Measurements from ENCODE around the gene RAB1B.
"Not testable (repeated sequence)": the region's sequence is repeated elsewhere in the genome, so short reads cannot be mapped to it uniquely, and the experiment has no call there.

RAB1B gene

GRCh38 chr11:66264914-66265313 is 3.5 kb upstream of the RAB1B start:
- Histone ChIP-seq H3K4me3 (ENCODE audit: low read length) (no peak overlapping the region), H3K36me3 (ENCODE audit: insufficient read depth, low read length) (peaks cover 46% of the 10 kb centered on the region), H3K9me3 (ENCODE audit: low read length) (no peaks in the 10 kb centered on the region), H3K27me3 (ENCODE audit: insufficient read depth, low read length) (no peaks in the 10 kb centered on the region), H3K4me1 (ENCODE audit: insufficient read depth, low read length) (peaks cover 17% of the 10 kb centered on the region), H2AFZ (ENCODE audit: low read depth, low read length) (no peak overlapping the region)

- H3K36me3 ChIP-seq (ENCODE audit: insufficient read depth, low read length), result peaks cover 42% of the 10 kb centered on the region
- H3K4me1 ChIP-seq (ENCODE audit: insufficient read depth, low read length), result peaks cover 17% of the 10 kb centered on the region
- H3K27me3 ChIP-seq (ENCODE audit: insufficient read depth, low read length), result no peaks in the 10 kb centered on the region
- H3K4me3 ChIP-seq (ENCODE audit: low read length), result no peak overlapping the region
- no peak overlapping the region for H2AFZ ChIP-seq (ENCODE audit: low read depth, low read length)
- H3K9me3 ChIP-seq (ENCODE audit: low read length), result no peaks in the 10 kb centered on the region
These were observed 2.7 kb upstream of the RAB1B start for GRCh38 chr11:66265531-66266377.

- Histone ChIP-seq H3K9me3 (ENCODE audit: low read length) (no peaks in the 10 kb centered on the region), H3K36me3 (ENCODE audit: insufficient read depth, low read length) (peaks cover 36% of the 10 kb centered on the region), H3K4me3 (ENCODE audit: low read length) (no peak overlapping the region), H3K27me3 (ENCODE audit: insufficient read depth, low read length) (no peaks in the 10 kb centered on the region), H3K4me1 (ENCODE audit: insufficient read depth, low read length) (peaks cover 17% of the 10 kb centered on the region), H2AFZ (ENCODE audit: low read depth, low read length) (no peak overlapping the region)
These were observed 1.9 kb upstream of the RAB1B start for GRCh38 chr11:66266378-66267038.

GRCh38 chr11:66267039-66267378 is 1.4 kb upstream of the RAB1B start:
- no peaks in the 10 kb centered on the region for H3K27me3 ChIP-seq (ENCODE audit: insufficient read depth, low read length)
- peaks cover 36% of the 10 kb centered on the region for H3K36me3 ChIP-seq (ENCODE audit: insufficient read depth, low read length)
- peaks cover 17% of the 10 kb centered on the region for H3K4me1 ChIP-seq (ENCODE audit: insufficient read depth, low read length)
- H3K4me3 ChIP-seq (ENCODE audit: low read length), result peak overlapping the region; percentile 45
- H3K9me3 ChIP-seq (ENCODE audit: low read length), result no peaks in the 10 kb centered on the region
- no peak overlapping the region for H2AFZ ChIP-seq (ENCODE audit: low read depth, low read length)

- H2AFZ ChIP-seq (ENCODE audit: low read depth, low read length), result no peak overlapping the region
- peaks cover 17% of the 10 kb centered on the region for H3K4me1 ChIP-seq (ENCODE audit: insufficient read depth, low read length)
- peak overlapping the region; percentile 99 for H3K4me3 ChIP-seq (ENCODE audit: low read length)
- peaks cover 36% of the 10 kb centered on the region for H3K36me3 ChIP-seq (ENCODE audit: insufficient read depth, low read length)
- H3K27me3 ChIP-seq (ENCODE audit: insufficient read depth, low read length), result no peaks in the 10 kb centered on the region
- no peaks in the 10 kb centered on the region for H3K9me3 ChIP-seq (ENCODE audit: low read length)
These were observed 828 bp upstream of the RAB1B start for GRCh38 chr11:66267379-66268243.

GRCh38 chr11:66268952-66269905 is 790 bp downstream of the RAB1B start:
- H2AFZ ChIP-seq (ENCODE audit: low read depth, low read length), result peak overlapping the region; percentile 27
- H3K4me3 ChIP-seq (ENCODE audit: low read length), result peak overlapping the region; percentile 99
- no peaks in the 10 kb centered on the region for H3K9me3 ChIP-seq (ENCODE audit: low read length)
- peaks cover 37% of the 10 kb centered on the region for H3K36me3 ChIP-seq (ENCODE audit: insufficient read depth, low read length)
- H3K4me1 ChIP-seq (ENCODE audit: insufficient read depth, low read length), result peaks cover 17% of the 10 kb centered on the region
- H3K27me3 ChIP-seq (ENCODE audit: insufficient read depth, low read length), result no peaks in the 10 kb centered on the region

GRCh38 chr11:66271816-66272215 is 3.4 kb downstream of the RAB1B start:
- no peaks in the 10 kb centered on the region for H3K27me3 ChIP-seq (ENCODE audit: insufficient read depth, low read length)
- H3K4me3 ChIP-seq (ENCODE audit: low read length), result no peak overlapping the region
- no peak overlapping the region for H2AFZ ChIP-seq (ENCODE audit: low read depth, low read length)
- H3K36me3 ChIP-seq (ENCODE audit: insufficient read depth, low read length), result peaks cover 41% of the 10 kb centered on the region
- H3K4me1 ChIP-seq (ENCODE audit: insufficient read depth, low read length), result peaks cover 14% of the 10 kb centered on the region
- H3K9me3 ChIP-seq (ENCODE audit: low read length), result no peaks in the 10 kb centered on the region

- Histone ChIP-seq H2AFZ (ENCODE audit: low read depth, low read length) (no peak overlapping the region), H3K9me3 (ENCODE audit: low read length) (no peaks in the 10 kb centered on the region), H3K36me3 (ENCODE audit: insufficient read depth, low read length) (peaks cover 41% of the 10 kb centered on the region), H3K4me3 (ENCODE audit: low read length) (no peak overlapping the region), H3K27me3 (ENCODE audit: insufficient read depth, low read length) (no peaks in the 10 kb centered on the region), H3K4me1 (ENCODE audit: insufficient read depth, low read length) (peaks cover 12% of the 10 kb centered on the region)
These were observed 4.2 kb downstream of the RAB1B start for GRCh38 chr11:66272596-66272995.

GRCh38 chr11:66274219-66274618 is 5.8 kb downstream of the RAB1B start:
- Histone ChIP-seq H3K9me3 (ENCODE audit: low read length) (no peaks in the 10 kb centered on the region), H3K4me1 (ENCODE audit: insufficient read depth, low read length) (peaks cover 18% of the 10 kb centered on the region), H3K4me3 (ENCODE audit: low read length) (no peak overlapping the region), H3K36me3 (ENCODE audit: insufficient read depth, low read length) (peaks cover 41% of the 10 kb centered on the region), H3K27me3 (ENCODE audit: insufficient read depth, low read length) (no peaks in the 10 kb centered on the region), H2AFZ (ENCODE audit: low read depth, low read length) (no peak overlapping the region)

- H3K36me3 ChIP-seq (ENCODE audit: insufficient read depth, low read length), result peaks cover 41% of the 10 kb centered on the region
- no peak overlapping the region for H2AFZ ChIP-seq (ENCODE audit: low read depth, low read length)
- H3K4me1 ChIP-seq (ENCODE audit: insufficient read depth, low read length), result peaks cover 22% of the 10 kb centered on the region
- H3K27me3 ChIP-seq (ENCODE audit: insufficient read depth, low read length), result no peaks in the 10 kb centered on the region
- no peak overlapping the region for H3K4me3 ChIP-seq (ENCODE audit: low read length)
- no peaks in the 10 kb centered on the region for H3K9me3 ChIP-seq (ENCODE audit: low read length)
These were observed 7.0 kb downstream of the RAB1B start for GRCh38 chr11:66275396-66275795.

- Histone ChIP-seq H3K9me3 (ENCODE audit: low read length) (no peaks in the 10 kb centered on the region), H3K4me1 (ENCODE audit: insufficient read depth, low read length) (peaks cover 29% of the 10 kb centered on the region), H3K27me3 (ENCODE audit: insufficient read depth, low read length) (no peaks in the 10 kb centered on the region), H3K36me3 (ENCODE audit: insufficient read depth, low read length) (peaks cover 41% of the 10 kb centered on the region), H2AFZ (ENCODE audit: low read depth, low read length) (no peak overlapping the region), H3K4me3 (ENCODE audit: low read length) (no peak overlapping the region)
These were observed 7.7 kb downstream of the RAB1B start for GRCh38 chr11:66275984-66276612.

- not testable (repeated sequence) for H2AFZ ChIP-seq (ENCODE audit: low read depth, low read length); H3K4me3 ChIP-seq (ENCODE audit: low read length); H3K27me3 ChIP-seq (ENCODE audit: insufficient read depth, low read length); H3K9me3 ChIP-seq (ENCODE audit: low read length)
- Histone ChIP-seq H3K4me1 (ENCODE audit: insufficient read depth, low read length) (peaks cover 35% of the 10 kb centered on the region), H3K36me3 (ENCODE audit: insufficient read depth, low read length) (peaks cover 42% of the 10 kb centered on the region)
These were observed 8.2 kb downstream of the RAB1B start for GRCh38 chr11:66276619-66277018.

All from neuron (in vitro differentiated cells).